WTC11 (cell line): ENCODE measurements around the gene UGGT2. TPM values are rescaled to one million over a fixed set of nuclear protein-coding genes. Genes with fewer than 3 reads are reported as not detected.
A peak's percentile ranks its signal among the peaks of the same experiment; 100 is the strongest.

Experiments
- ATAC-seq: fragments of 200-7000 bp; cut with Tn5 transposase; 2 replicates; pipeline ENCODE4 v1.10.0; 2021; ENCODE audit warnings: mild to moderate bottlenecking, moderate library complexity
- CTCF ChIA-PET: fragments of 300-600 bp; sonication (Branson Sonifier 250); formaldehyde crosslinking; loops from one replicate; lab custom pipeline; 2021; ENCODE audit warnings: antibody characterized with exemption; lab: Charles Lee
- POLR2A ChIA-PET: fragments of 350-600 bp; sonication (Branson Sonifier 250); formaldehyde crosslinking; loops from one replicate; lab custom pipeline; 2021; ENCODE audit warnings: antibody characterized with exemption; lab: Charles Lee
- DNase-seq: peaks from one replicate; pipeline ENCODE4 v3.0.0; 2021; ENCODE audit warnings: low spot score
- H3K27ac Mint-ChIP-seq: 2 replicates; pipeline ENCODE4 v1.8.0; 2021; ENCODE audit warnings: mixed read lengths
- H3K27me3 Mint-ChIP-seq: 2 replicates; pipeline ENCODE4 v1.8.0; 2021; ENCODE audit warnings: low read depth, mild to moderate bottlenecking, moderate library complexity, mixed read lengths
- H3K36me3 Mint-ChIP-seq: 2 replicates; pipeline ENCODE4 v1.8.0; 2021; ENCODE audit warnings: mixed read lengths
- H3K4me1 Mint-ChIP-seq: 2 replicates; pipeline ENCODE4 v1.8.0; 2022; ENCODE audit warnings: mixed read lengths
- H3K4me3 Mint-ChIP-seq: 2 replicates; pipeline ENCODE4 v1.8.0; 2021; ENCODE audit warnings: mild to moderate bottlenecking, moderate library complexity, mixed read lengths
- H3K9me3 Mint-ChIP-seq: 2 replicates; pipeline ENCODE4 v1.8.0; 2021; ENCODE audit warnings: mixed read lengths
- ETV6 ChIP-seq: sonication (generic); formaldehyde crosslinking; IDR thresholded peaks from 2 replicates; pipeline ENCODE4 v1.8.1; 2022; ENCODE audit warnings: mild to moderate bottlenecking, missing genetic modification reagents
- FOXK1 ChIP-seq: sonication (generic); formaldehyde crosslinking; IDR thresholded peaks from 2 replicates; pipeline ENCODE4 v1.8.0; 2022; ENCODE audit warnings: mild to moderate bottlenecking, moderate library complexity, missing genetic modification reagents
- FOXP1 ChIP-seq: sonication (generic); formaldehyde crosslinking; IDR thresholded peaks from 2 replicates; pipeline ENCODE4 v1.8.0; 2022; ENCODE audit warnings: missing genetic modification reagents, mild to moderate bottlenecking, moderate library complexity, borderline replicate concordance
- FOXP4 ChIP-seq: sonication (generic); formaldehyde crosslinking; IDR thresholded peaks from 2 replicates; pipeline ENCODE4 v1.8.0; 2022; ENCODE audit warnings: mild to moderate bottlenecking, missing genetic modification reagents
- GABPB1 ChIP-seq: sonication (generic); formaldehyde crosslinking; IDR thresholded peaks from 2 replicates; pipeline ENCODE4 v1.8.1; 2023; ENCODE audit warnings: mild to moderate bottlenecking, missing genetic modification reagents
- GRHL2 ChIP-seq: fragments of 250-450 bp; sonication (Bioruptor Pico); IDR thresholded peaks from 2 replicates; pipeline ENCODE4 v1.8.0; 2022; ENCODE audit warnings: mild to moderate bottlenecking, moderate library complexity; ENCODE audit not compliant: insufficient replicate concordance, severe bottlenecking
- IRF2 ChIP-seq: sonication (generic); formaldehyde crosslinking; IDR thresholded peaks from 2 replicates; pipeline ENCODE4 v1.8.0; 2022; ENCODE audit warnings: low read depth, missing genetic modification reagents, borderline replicate concordance
- JAZF1 ChIP-seq: fragments of 250-450 bp; sonication (Bioruptor Pico); IDR thresholded peaks from 2 replicates; pipeline ENCODE4 v1.9.0; 2021; ENCODE audit warnings: moderate library complexity, mild to moderate bottlenecking, inconsistent platforms
- JUN ChIP-seq: sonication (generic); formaldehyde crosslinking; IDR thresholded peaks from 2 replicates; pipeline ENCODE4 v1.8.0; 2023; ENCODE audit warnings: mild to moderate bottlenecking, missing genetic modification reagents
- NFYB ChIP-seq: sonication (generic); formaldehyde crosslinking; conservative IDR thresholded peaks from 2 replicates; pipeline ENCODE4 v1.8.0; 2022; ENCODE audit warnings: low read depth, missing genetic modification reagents
- PREB ChIP-seq: sonication (generic); formaldehyde crosslinking; IDR thresholded peaks from 2 replicates; pipeline ENCODE4 v1.8.1; 2022; ENCODE audit warnings: mild to moderate bottlenecking, missing genetic modification reagents, moderate library complexity, borderline replicate concordance
- RORB ChIP-seq: fragments of 250-450 bp; sonication (Bioruptor Pico); IDR thresholded peaks from 2 replicates; pipeline ENCODE4 v1.9.0; 2021; ENCODE audit warnings: mild to moderate bottlenecking
- TEAD1 ChIP-seq: sonication (generic); formaldehyde crosslinking; IDR thresholded peaks from 2 replicates; pipeline ENCODE4 v1.8.0; 2022; ENCODE audit warnings: mild to moderate bottlenecking, missing genetic modification reagents
- ZNF219 ChIP-seq: sonication (generic); formaldehyde crosslinking; IDR thresholded peaks from 2 replicates; pipeline ENCODE4 v1.8.0; 2023; ENCODE audit warnings: missing genetic modification reagents, mild to moderate bottlenecking, borderline replicate concordance
- total RNA-seq: library from RNA; stranded (reverse); gene quantifications from 3 replicates; pipeline ENCODE4 v1.2.3, GENCODE V29; 2021
- TF ChIP-seq, protein P1 (sequence below): fragments of 250-450 bp; sonication (Bioruptor Pico); IDR thresholded peaks from 2 replicates; pipeline ENCODE4 v2.1.2; 2022; ENCODE audit warnings: mild to moderate bottlenecking, moderate library complexity
- TF ChIP-seq, protein P2 (sequence below): sonication (generic); formaldehyde crosslinking; IDR thresholded peaks from 2 replicates; pipeline ENCODE4 v1.8.0; 2023; ENCODE audit warnings: mild to moderate bottlenecking, missing genetic modification reagents
- TF ChIP-seq, protein P3 (sequence below): sonication (generic); formaldehyde crosslinking; IDR thresholded peaks from 2 replicates; pipeline ENCODE4 v1.8.1; 2023; ENCODE audit warnings: mild to moderate bottlenecking, missing genetic modification reagents
- TF ChIP-seq, protein P4 (sequence below): fragments of 250-450 bp; sonication (Bioruptor Pico); IDR thresholded peaks from 2 replicates; pipeline ENCODE4 v1.9.0; 2021; ENCODE audit warnings: mild to moderate bottlenecking

Gene UGGT2
- total RNA-seq, 1 experiment from 2014 or later = 31.1 TPM

GRCh38 chr13:95955255-95955654 is 97.9 kb downstream of the UGGT2 start:
- H3K4me3 Mint-ChIP-seq = no peak overlapping the region
- CTCF ChIA-PET = no interaction called here
- peaks cover 81% of the 10 kb centered on the region for H3K36me3 Mint-ChIP-seq
- POLR2A ChIA-PET = no interaction called here
- TF ChIP-seq, protein P1, sequence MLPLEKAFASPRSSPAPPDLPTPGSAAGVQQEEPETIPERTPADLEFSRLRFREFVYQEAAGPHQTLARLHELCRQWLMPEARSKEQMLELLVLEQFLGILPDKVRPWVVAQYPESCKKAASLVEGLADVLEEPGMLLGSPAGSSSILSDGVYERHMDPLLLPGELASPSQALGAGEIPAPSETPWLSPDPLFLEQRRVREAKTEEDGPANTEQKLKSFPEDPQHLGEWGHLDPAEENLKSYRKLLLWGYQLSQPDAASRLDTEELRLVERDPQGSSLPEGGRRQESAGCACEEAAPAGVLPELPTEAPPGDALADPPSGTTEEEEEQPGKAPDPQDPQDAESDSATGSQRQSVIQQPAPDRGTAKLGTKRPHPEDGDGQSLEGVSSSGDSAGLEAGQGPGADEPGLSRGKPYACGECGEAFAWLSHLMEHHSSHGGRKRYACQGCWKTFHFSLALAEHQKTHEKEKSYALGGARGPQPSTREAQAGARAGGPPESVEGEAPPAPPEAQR (CRISPR knock-in tag) = no peak
- TF ChIP-seq JAZF1 = no peak
- no peak for TF ChIP-seq GABPB1
- no peak for TF ChIP-seq FOXP4 (CRISPR knock-in tag)
- TF ChIP-seq RORB (CRISPR knock-in tag) = no peak
- no peak for TF ChIP-seq IRF2 (CRISPR knock-in tag)
- TF ChIP-seq NFYB (CRISPR knock-in tag) = no peak
- TF ChIP-seq, protein P2, sequence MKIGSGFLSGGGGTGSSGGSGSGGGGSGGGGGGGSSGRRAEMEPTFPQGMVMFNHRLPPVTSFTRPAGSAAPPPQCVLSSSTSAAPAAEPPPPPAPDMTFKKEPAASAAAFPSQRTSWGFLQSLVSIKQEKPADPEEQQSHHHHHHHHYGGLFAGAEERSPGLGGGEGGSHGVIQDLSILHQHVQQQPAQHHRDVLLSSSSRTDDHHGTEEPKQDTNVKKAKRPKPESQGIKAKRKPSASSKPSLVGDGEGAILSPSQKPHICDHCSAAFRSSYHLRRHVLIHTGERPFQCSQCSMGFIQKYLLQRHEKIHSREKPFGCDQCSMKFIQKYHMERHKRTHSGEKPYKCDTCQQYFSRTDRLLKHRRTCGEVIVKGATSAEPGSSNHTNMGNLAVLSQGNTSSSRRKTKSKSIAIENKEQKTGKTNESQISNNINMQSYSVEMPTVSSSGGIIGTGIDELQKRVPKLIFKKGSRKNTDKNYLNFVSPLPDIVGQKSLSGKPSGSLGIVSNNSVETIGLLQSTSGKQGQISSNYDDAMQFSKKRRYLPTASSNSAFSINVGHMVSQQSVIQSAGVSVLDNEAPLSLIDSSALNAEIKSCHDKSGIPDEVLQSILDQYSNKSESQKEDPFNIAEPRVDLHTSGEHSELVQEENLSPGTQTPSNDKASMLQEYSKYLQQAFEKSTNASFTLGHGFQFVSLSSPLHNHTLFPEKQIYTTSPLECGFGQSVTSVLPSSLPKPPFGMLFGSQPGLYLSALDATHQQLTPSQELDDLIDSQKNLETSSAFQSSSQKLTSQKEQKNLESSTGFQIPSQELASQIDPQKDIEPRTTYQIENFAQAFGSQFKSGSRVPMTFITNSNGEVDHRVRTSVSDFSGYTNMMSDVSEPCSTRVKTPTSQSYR (CRISPR knock-in tag) = no peak
- TF ChIP-seq GRHL2 (CRISPR knock-in tag) = no peak
- TF ChIP-seq, protein P3, sequence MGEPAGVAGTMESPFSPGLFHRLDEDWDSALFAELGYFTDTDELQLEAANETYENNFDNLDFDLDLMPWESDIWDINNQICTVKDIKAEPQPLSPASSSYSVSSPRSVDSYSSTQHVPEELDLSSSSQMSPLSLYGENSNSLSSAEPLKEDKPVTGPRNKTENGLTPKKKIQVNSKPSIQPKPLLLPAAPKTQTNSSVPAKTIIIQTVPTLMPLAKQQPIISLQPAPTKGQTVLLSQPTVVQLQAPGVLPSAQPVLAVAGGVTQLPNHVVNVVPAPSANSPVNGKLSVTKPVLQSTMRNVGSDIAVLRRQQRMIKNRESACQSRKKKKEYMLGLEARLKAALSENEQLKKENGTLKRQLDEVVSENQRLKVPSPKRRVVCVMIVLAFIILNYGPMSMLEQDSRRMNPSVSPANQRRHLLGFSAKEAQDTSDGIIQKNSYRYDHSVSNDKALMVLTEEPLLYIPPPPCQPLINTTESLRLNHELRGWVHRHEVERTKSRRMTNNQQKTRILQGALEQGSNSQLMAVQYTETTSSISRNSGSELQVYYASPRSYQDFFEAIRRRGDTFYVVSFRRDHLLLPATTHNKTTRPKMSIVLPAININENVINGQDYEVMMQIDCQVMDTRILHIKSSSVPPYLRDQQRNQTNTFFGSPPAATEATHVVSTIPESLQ (CRISPR knock-in tag) = no peak
- no peak for TF ChIP-seq FOXP1 (CRISPR knock-in tag)
- TF ChIP-seq JUN (CRISPR knock-in tag) = no peak
- TF ChIP-seq PREB = no peak
- H3K27me3 Mint-ChIP-seq = no peaks in the 10 kb centered on the region
- H3K27ac Mint-ChIP-seq = peak overlapping the region; percentile 97
- ATAC-seq (no peak), DNase-seq (no peak)
- peaks cover 44% of the 10 kb centered on the region for H3K4me1 Mint-ChIP-seq
- peaks cover 57% of the 10 kb centered on the region for H3K9me3 Mint-ChIP-seq

- Mint-ChIP-seq H3K27me3 (no peaks in the 10 kb centered on the region), H3K9me3 (peaks cover 48% of the 10 kb centered on the region), H3K36me3 (peaks cover 72% of the 10 kb centered on the region), H3K27ac (peak overlapping the region; percentile 97), H3K4me1 (peaks cover 49% of the 10 kb centered on the region), H3K4me3 (peak overlapping the region; percentile 25; the same call in 1 of the 2 replicates)
- ChIA-PET CTCF (no interaction called here), POLR2A (no interaction called here)
- DNase-seq (no peak), ATAC-seq (peak; percentile 91)
- TF ChIP-seq ETV6 = peak; percentile 52; the same call in 1 of the 2 replicates
- 0 out of 2 replicates have a peak, but pooled peaks have one; percentile 13 for TF ChIP-seq FOXK1 (CRISPR knock-in tag)
- 0 out of 2 replicates have a peak, but pooled peaks have one; percentile 35 for TF ChIP-seq TEAD1 (CRISPR knock-in tag)
- TF ChIP-seq, protein P4, sequence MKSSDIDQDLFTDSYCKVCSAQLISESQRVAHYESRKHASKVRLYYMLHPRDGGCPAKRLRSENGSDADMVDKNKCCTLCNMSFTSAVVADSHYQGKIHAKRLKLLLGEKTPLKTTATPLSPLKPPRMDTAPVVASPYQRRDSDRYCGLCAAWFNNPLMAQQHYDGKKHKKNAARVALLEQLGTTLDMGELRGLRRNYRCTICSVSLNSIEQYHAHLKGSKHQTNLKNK (CRISPR knock-in tag) = peak; percentile 90; the same call in 1 of the 2 replicates
- TF ChIP-seq ZNF219 (CRISPR knock-in tag) = no peak
These were observed 98.9 kb downstream of the UGGT2 start for GRCh38 chr13:95954266-95954665.
